NCI-H1105 treated with DMSO at 0.1 percent for 48 hours (cell line): Measurements from ENCODE around the gene CSTA.
A peak's percentile ranks its signal among the peaks of the same experiment; 100 is the strongest.

Experiments
- DNase-seq: peaks from one replicate; lab custom pipeline; 2025; lab: John Stamatoyannopoulos, UW

The CSTA gene

GRCh38 chr3:122382888-122383666 lies 58.0 kb downstream of the CSTA start, which contains the start of gene MIX23:
Gene MIX23 (minus strand): TSS chr3:122383231. CDS start chr3:122383224, 7 bp downstream.
- DNase-seq: peak; percentile 96

- peak; percentile 98 for DNase-seq
Measured at GRCh38 chr3:122383771-122384697, 59.0 kb downstream of the CSTA start, which contains the start of gene FAM162A. Gene FAM162A (plus strand): TSS chr3:122384182. CDS start chr3:122384266, 84 bp downstream.

GRCh38 chr3:122387709-122388108 lies 62.7 kb downstream of the CSTA start:
- DNase-seq: no peak

GRCh38 chr3:122389197-122389596 lies 64.1 kb downstream of the CSTA start:
- no peak for DNase-seq

- no peak for DNase-seq
Measured at GRCh38 chr3:122389892-122390291, 64.8 kb downstream of the CSTA start.

- no peak for DNase-seq
Measured at GRCh38 chr3:122390665-122391064, 65.6 kb downstream of the CSTA start.
